Measurements from ENCODE around the gene PARVA.

DNA sequence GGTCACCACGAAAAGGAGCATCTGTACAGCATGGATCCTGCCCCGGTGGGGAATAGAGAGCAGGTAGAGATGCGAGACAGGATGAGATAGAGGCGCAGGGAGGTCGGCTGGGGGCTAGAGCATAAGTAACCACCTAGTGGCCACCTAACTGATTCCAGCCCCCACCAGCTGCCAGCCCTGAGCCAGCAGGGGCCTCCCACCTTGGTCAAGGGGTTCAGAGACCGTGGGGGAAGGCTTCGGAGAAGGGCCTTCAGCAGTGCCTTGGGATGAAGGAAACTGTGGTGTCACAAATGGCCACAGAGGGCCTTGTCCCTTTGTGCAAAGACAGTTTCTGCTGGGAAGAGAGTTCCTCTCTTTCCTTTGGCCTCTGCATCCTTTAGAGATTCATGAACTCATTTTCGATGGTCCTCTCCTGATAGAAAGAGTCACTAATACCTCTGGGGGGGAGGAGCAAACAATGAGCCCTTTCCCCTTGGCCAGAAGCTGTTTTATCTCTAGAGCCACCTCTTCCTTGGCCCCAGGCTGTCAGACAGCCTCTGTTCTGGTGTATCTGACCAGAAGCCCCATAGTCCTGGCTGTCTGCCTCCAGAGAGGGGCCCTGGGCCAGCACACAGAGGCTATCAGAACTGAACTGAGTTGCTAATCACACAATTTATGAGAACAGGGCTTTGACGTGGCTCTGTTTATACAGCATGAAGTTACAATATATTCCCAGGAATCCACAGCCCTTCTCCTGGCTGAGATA is 146.0 kb downstream of the PARVA start:
- TF ChIP-seq SPI1 (IDR thresholded peaks at IDR 0.05; ENCODE audit: low read depth, low read length) = no peak
- TF ChIP-seq POLR2A (IDR thresholded peaks at IDR 0.05; ENCODE audit: low read depth, low read length) = no peak

Data from GM12891 (cell line).